ENCODE data around the gene SRRM1.
"Not testable (repeated sequence)": the region's sequence is repeated elsewhere in the genome, so short reads cannot be mapped to it uniquely, and the experiment has no call there.

SRRM1 gene

GRCh38 chr1:24696041-24696755, 53.1 kb downstream of the SRRM1 start:
- DNase-seq, result no peak

GRCh38 chr1:24696756-24697330, 53.7 kb downstream of the SRRM1 start:
- DNase-seq, result no peak

GRCh38 chr1:24697453-24698001, 54.4 kb downstream of the SRRM1 start:
- DNase-seq, result not testable (repeated sequence)

GRCh38 chr1:24698326-24698725, 55.2 kb downstream of the SRRM1 start:
- not testable (repeated sequence) for DNase-seq

- DNase-seq, result no peak
Measured at GRCh38 chr1:24699628-24700027, 56.5 kb downstream of the SRRM1 start.

- DNase-seq, result peak; percentile 35
Measured at GRCh38 chr1:24702511-24703293, 59.6 kb downstream of the SRRM1 start.

GRCh38 chr1:24704411-24705259, 61.5 kb downstream of the SRRM1 start:
- DNase-seq, result peak; percentile 70

GRCh38 chr1:24705260-24706073, 62.4 kb downstream of the SRRM1 start:
- peak; percentile 82 for DNase-seq

- DNase-seq, result not testable (repeated sequence)
Measured at GRCh38 chr1:24706074-24706389, 62.9 kb downstream of the SRRM1 start.

GRCh38 chr1:24707687-24708086, 64.6 kb downstream of the SRRM1 start:
- DNase-seq, result peak; percentile 76

GRCh38 chr1:24708938-24709337, 65.8 kb downstream of the SRRM1 start:
- no peak for DNase-seq

GRCh38 chr1:24709791-24710441, 66.8 kb downstream of the SRRM1 start:
- no peak for DNase-seq

GRCh38 chr1:24711329-24711728, 68.2 kb downstream of the SRRM1 start:
- DNase-seq, result no peak

GRCh38 chr1:24713176-24713575, 70.1 kb downstream of the SRRM1 start:
- DNase-seq, result peak; percentile 74

- DNase-seq, result no peak
Measured at GRCh38 chr1:24713736-24714135, 70.6 kb downstream of the SRRM1 start.

- DNase-seq, result no peak
Measured at GRCh38 chr1:24714859-24715520, 71.9 kb downstream of the SRRM1 start.

- no peak for DNase-seq
Measured at GRCh38 chr1:24715658-24716057, 72.6 kb downstream of the SRRM1 start.

- DNase-seq, result no peak
Measured at GRCh38 chr1:24717887-24718650, 75.0 kb downstream of the SRRM1 start.

- no peak for DNase-seq
Measured at GRCh38 chr1:24720152-24720551, 77.0 kb downstream of the SRRM1 start.

- no peak for DNase-seq
Measured at GRCh38 chr1:24721533-24721932, 78.4 kb downstream of the SRRM1 start.
